Vagina (tissue), 2 donors: ENCODE measurements around the gene APAF1.

Experiments used
- CTCF ChIP-seq, 3 experiments: fragments of 450-650 bp in 2 of 3; fragments of 200-600 bp in 1 of 3; sonication (generic) in 1 of 3; IDR thresholded peaks; one replicate each; pipeline ENCODE4 v1.5.1; 2017 to 2019; ENCODE audit warnings: antibody characterized with exemption in 3 of 3, mild to moderate bottlenecking in 2 of 3, moderate library complexity in 2 of 3
- POLR2A ChIP-seq, 2 donors: fragments of 450-650 bp; IDR thresholded peaks; one replicate each; pipeline ENCODE4 v1.6.1; 2017; ENCODE audit warnings: antibody characterized with exemption in 2 of 2, mild to moderate bottlenecking in 2 of 2, moderate library complexity in 2 of 2

GRCh38 chr12:98758331-98758730 is 113.2 kb downstream of the APAF1 start:
- no peak for TF ChIP-seq CTCF (IDR thresholded peaks at IDR 0.05)
- TF ChIP-seq POLR2A (IDR thresholded peaks at IDR 0.05): no peak
